Measurements from ENCODE around the gene RIMBP2.

RIMBP2 gene

DNA sequence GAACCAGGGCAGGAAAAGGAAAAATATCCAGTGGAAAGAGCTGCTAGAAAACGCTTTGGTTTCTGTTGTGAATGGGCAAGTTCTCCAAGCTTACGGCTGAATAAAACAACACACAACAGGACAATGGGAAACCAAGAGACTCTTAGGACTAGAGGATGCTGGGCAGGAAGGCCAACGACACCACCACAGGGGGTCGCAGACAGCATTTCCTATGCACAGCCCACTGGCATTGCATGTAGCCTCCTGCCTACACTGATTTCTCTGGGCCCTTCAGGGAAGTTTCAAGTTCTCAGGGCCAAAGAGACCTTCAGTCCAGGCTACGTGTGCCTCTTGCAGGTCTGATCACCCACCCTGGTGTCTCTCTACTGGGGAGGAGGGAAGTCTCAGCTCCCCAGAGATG lies 108.0 kb downstream of the RIMBP2 start:
- TF ChIP-seq TAF1 (IDR thresholded peaks at IDR 0.05; ENCODE audit: borderline replicate concordance, insufficient read depth, low read length) = no peak
- no peak for TF ChIP-seq REST (IDR thresholded peaks at IDR 0.05; ENCODE audit: insufficient read depth in 1 of 2, low read depth in 2 of 2, low read length in 2 of 2)
- TF ChIP-seq FOXP2 (optimal IDR thresholded peaks at IDR 0.05; ENCODE audit: borderline replicate concordance, extremely low read depth, extremely low read length, insufficient read depth) = no peak
- no peak for TF ChIP-seq POLR2AphosphoS5 (IDR thresholded peaks at IDR 0.05; ENCODE audit: low read depth, low read length)
- no peak for TF ChIP-seq SIN3A (IDR thresholded peaks at IDR 0.05; ENCODE audit: borderline replicate concordance, insufficient read depth, low read length)

DNA sequence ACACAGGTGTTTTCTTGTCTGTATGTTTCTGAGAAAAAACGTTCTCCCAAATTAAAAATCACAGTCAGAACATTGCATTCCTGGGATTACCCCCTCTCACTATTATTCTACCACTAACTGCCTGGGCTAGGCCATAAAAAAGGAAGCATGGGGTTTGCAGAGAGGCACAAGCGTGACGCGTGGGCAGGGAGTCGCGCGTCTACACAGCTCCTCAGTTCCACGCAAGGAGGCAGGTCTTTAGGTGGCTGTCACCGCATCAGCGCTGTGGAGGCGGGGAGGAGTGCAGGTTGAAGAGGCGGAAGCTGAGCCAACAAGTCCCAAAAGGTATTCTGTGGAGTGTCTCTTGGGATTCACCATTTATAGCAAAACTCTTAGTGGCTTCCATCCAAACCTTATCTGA lies 109.9 kb downstream of the RIMBP2 start:
- TF ChIP-seq REST (IDR thresholded peaks at IDR 0.05; ENCODE audit: insufficient read depth in 1 of 2, low read depth in 2 of 2, low read length in 2 of 2) = no peak
- TF ChIP-seq FOXP2 (optimal IDR thresholded peaks at IDR 0.05; ENCODE audit: borderline replicate concordance, extremely low read depth, extremely low read length, insufficient read depth) = no peak

DNA sequence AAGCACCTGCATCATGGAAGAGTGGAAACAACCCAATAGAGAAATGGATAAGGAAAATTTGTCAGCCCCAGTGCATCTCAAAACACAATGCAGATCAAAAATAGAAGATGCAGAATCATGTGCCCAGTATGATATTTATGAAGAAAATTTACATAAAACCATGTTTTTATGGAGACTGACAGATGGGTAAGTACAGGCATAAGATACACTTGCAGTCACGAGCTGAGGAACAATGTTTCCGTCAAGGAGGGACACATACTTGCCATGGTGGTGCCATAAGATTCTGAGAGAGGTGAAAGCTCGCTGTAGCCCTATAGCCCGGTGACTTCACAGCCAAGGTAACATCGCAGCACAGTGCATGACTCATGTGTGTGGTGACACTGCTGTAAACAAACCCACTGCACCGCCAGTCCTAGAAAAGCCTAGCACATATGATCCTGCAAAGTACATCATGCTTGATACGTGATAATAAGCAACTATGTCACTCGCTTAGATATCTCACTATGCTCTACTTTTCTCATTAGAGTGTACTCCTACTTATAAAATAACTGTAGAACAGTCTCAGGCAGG lies 112.6 kb downstream of the RIMBP2 start:
- TF ChIP-seq POLR2AphosphoS5 (IDR thresholded peaks at IDR 0.05; ENCODE audit: low read depth, low read length) (no peak), FOXP2 (optimal IDR thresholded peaks at IDR 0.05; ENCODE audit: borderline replicate concordance, extremely low read depth, extremely low read length, insufficient read depth) (no peak), TAF1 (IDR thresholded peaks at IDR 0.05; ENCODE audit: borderline replicate concordance, insufficient read depth, low read length) (no peak), REST (IDR thresholded peaks at IDR 0.05; ENCODE audit: insufficient read depth in 1 of 2, low read depth in 2 of 2, low read length in 2 of 2) (no peak), SIN3A (IDR thresholded peaks at IDR 0.05; ENCODE audit: borderline replicate concordance, insufficient read depth, low read length) (no peak)

- TF ChIP-seq POLR2AphosphoS5 (IDR thresholded peaks at IDR 0.05; ENCODE audit: low read depth, low read length) = no peak
- TF ChIP-seq REST (IDR thresholded peaks at IDR 0.05; ENCODE audit: insufficient read depth in 1 of 2, low read depth in 2 of 2, low read length in 2 of 2) = no peak
- no peak for TF ChIP-seq SIN3A (IDR thresholded peaks at IDR 0.05; ENCODE audit: borderline replicate concordance, insufficient read depth, low read length)
- no peak for TF ChIP-seq TAF1 (IDR thresholded peaks at IDR 0.05; ENCODE audit: borderline replicate concordance, insufficient read depth, low read length)
- no peak for TF ChIP-seq FOXP2 (optimal IDR thresholded peaks at IDR 0.05; ENCODE audit: borderline replicate concordance, extremely low read depth, extremely low read length, insufficient read depth)
Measured at GRCh38 chr12:130602251-130602650, 113.8 kb downstream of the RIMBP2 start.

- no peak for TF ChIP-seq REST (IDR thresholded peaks at IDR 0.05; ENCODE audit: insufficient read depth in 1 of 2, low read depth in 2 of 2, low read length in 2 of 2)
- no peak for TF ChIP-seq SIN3A (IDR thresholded peaks at IDR 0.05; ENCODE audit: borderline replicate concordance, insufficient read depth, low read length)
- TF ChIP-seq TAF1 (IDR thresholded peaks at IDR 0.05; ENCODE audit: borderline replicate concordance, insufficient read depth, low read length) = no peak
- no peak for TF ChIP-seq FOXP2 (optimal IDR thresholded peaks at IDR 0.05; ENCODE audit: borderline replicate concordance, extremely low read depth, extremely low read length, insufficient read depth)
- no peak for TF ChIP-seq POLR2AphosphoS5 (IDR thresholded peaks at IDR 0.05; ENCODE audit: low read depth, low read length)
Measured at GRCh38 chr12:130601327-130601726, 114.8 kb downstream of the RIMBP2 start.

Measured in PFSK-1 (cell line).